GM23248 (cell line): Measurements from ENCODE around the gene CDK16.

Source experiments
- EZH2 ChIP-seq: fragments of 200-600 bp; sonication (generic); IDR thresholded peaks from 2 replicates; pipeline ENCODE4 v1.6.1; 2018; ENCODE audit warnings: antibody characterized with exemption, mild to moderate bottlenecking; ENCODE audit not compliant: insufficient read depth, poor library complexity, severe bottlenecking
- EZH2phosphoT487 ChIP-seq: fragments of 200-600 bp; sonication (generic); IDR thresholded peaks from 2 replicates; pipeline ENCODE4 v1.6.1; 2018; ENCODE audit warnings: antibody characterized with exemption, moderate library complexity, mild to moderate bottlenecking, low read depth; ENCODE audit not compliant: insufficient read depth

- TF ChIP-seq EZH2 = no peak
- TF ChIP-seq EZH2phosphoT487 = no peak
Observed at GRCh38 chrX:47179928-47180255, 38.6 kb upstream of the CDK16 start.
